ENCODE data around the gene DPM3. TPM values are rescaled to one million over a fixed set of nuclear protein-coding genes. Genes with fewer than 3 reads are reported as not detected.

DPM3 gene
- total and polyA plus RNA-seq, 4 donors: 16.2 to 47.2 (median 44.2) TPM

GRCh38 chr1:155127967-155128754, 12.2 kb downstream of the DPM3 start:
- WGBS (ENCODE audit: insufficient coverage): 5% methylated on average over 13 of the region's 17 CpGs
- Histone ChIP-seq H3K4me1 (ENCODE audit: control insufficient read depth, insufficient read depth, low read length) (peaks cover 57% of the 10 kb centered on the region), H3K4me3 (ENCODE audit: low read depth, low read length) (peak overlapping the region; percentile 58), H3K9me3 (ENCODE audit: control insufficient read depth, insufficient read depth, low read length) (no peaks in the 10 kb centered on the region), H3K27ac (ENCODE audit: low read depth, low read length) (peak overlapping the region; percentile 22), H3K36me3 (ENCODE audit: control insufficient read depth, insufficient read depth, low read length) (peaks cover 3% of the 10 kb centered on the region), H3K27me3 (ENCODE audit: control insufficient read depth, insufficient read depth, low read length) (peaks cover 60% of the 10 kb centered on the region)
- peak in 1 of 6 donors; percentile 13 for DNase-seq (ENCODE audit: low read depth in 4 of 6, low spot score in 6 of 6)

DNA sequence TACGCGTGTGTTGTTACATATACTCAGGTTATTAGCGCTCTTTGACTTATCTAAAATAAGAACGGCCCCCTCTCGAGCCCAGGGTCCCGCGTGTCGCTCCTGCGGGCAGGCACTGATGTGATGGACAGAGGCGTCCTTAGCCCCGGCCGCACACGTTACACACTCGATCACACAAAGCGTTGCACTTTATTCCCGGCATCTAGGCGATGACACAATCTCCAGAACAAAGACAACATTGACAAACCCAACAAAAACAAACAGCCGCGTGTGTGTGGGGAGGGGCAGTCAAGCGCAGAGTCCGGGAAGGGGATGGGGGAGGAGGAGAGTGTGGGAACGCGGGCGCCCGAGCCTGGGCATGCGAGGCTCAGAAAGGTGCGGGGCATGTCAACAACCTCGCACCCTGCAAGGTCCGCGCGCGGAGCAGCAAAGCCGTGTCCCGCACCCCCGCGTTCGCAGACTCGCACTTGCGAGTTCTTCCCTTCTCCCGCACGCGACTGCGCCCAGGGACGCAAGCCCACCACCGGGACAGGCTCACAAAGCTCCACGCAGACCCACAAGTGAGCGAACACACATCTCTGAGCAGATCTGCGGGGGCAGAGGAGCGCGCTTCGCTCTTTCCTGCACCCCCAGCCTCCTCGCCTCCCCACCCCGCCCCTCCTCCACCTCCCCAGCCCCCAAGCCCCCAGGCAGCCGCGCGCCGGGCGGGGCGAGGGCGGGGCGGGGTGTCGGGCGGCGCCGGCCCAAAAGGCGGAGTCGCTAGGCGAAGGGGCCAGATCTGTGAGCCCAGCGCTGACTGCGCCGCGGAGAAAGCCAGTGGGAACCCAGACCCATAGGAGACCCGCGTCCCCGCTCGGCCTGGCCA, 13.0 kb downstream of the DPM3 start, which contains the start of gene EFNA1:
Gene EFNA1, plus strand, starts transcription at position 772 of the 862 bp plus-strand sequence. CDS start 102 bp downstream, outside the sequence.
- Histone ChIP-seq H3K9me3 (ENCODE audit: control insufficient read depth, insufficient read depth, low read length) (no peaks in the 10 kb centered on the region), H3K36me3 (ENCODE audit: control insufficient read depth, insufficient read depth, low read length) (peaks cover 3% of the 10 kb centered on the region), H3K27me3 (ENCODE audit: control insufficient read depth, insufficient read depth, low read length) (peaks cover 60% of the 10 kb centered on the region), H3K4me1 (ENCODE audit: control insufficient read depth, insufficient read depth, low read length) (peaks cover 57% of the 10 kb centered on the region), H3K27ac (ENCODE audit: low read depth, low read length) (peak within 1 kb of the TSS; percentile 61), H3K4me3 (ENCODE audit: low read depth, low read length) (peak within 1 kb of the TSS; percentile 58)
- DNase-seq (ENCODE audit: low read depth in 4 of 6, low spot score in 6 of 6): peak in 2 of 6 donors; percentile 77 to 86
- under 1% methylated on average over 65 of the region's 76 CpGs for WGBS (ENCODE audit: insufficient coverage)

DNA sequence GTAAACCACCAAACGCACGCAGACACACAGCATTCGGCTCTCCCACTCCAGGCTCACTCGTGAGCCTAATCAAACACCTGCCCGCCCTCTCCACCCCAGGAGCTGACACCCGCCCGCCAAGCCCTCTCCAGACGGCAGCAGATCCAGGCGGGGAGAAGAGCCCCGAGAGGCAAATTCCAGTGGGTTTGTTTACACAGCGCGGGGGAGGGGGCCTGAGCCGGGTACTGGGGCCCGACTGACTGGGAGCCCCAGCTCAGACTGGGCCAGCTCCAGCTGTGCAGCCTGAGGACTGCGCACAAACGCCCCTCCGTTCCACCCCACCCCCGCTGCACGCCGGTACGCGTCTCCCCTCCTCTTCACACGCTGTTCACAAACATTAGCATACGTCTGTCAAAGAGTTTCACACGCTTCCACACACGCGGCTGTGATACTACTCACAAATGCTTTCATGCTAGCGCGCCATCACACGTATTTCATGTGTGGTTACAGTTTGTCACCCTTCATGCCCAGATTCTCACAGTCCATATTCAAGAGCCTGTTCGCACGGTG, 13.7 kb downstream of the DPM3 start:
- WGBS (ENCODE audit: insufficient coverage): 1% methylated on average over 32 of the region's 32 CpGs
- DNase-seq (ENCODE audit: low read depth in 4 of 6, low spot score in 6 of 6): peak in 2 of 6 donors; percentile 74 to 76
- peaks cover 60% of the 10 kb centered on the region for H3K27me3 ChIP-seq (ENCODE audit: control insufficient read depth, insufficient read depth, low read length)
- no peaks in the 10 kb centered on the region for H3K9me3 ChIP-seq (ENCODE audit: control insufficient read depth, insufficient read depth, low read length)
- H3K4me3 ChIP-seq (ENCODE audit: low read depth, low read length): peak overlapping the region; percentile 57
- H3K4me1 ChIP-seq (ENCODE audit: control insufficient read depth, insufficient read depth, low read length): peaks cover 57% of the 10 kb centered on the region
- H3K36me3 ChIP-seq (ENCODE audit: control insufficient read depth, insufficient read depth, low read length): peaks cover 3% of the 10 kb centered on the region
- H3K27ac ChIP-seq (ENCODE audit: low read depth, low read length): peak overlapping the region; percentile 61

DNA sequence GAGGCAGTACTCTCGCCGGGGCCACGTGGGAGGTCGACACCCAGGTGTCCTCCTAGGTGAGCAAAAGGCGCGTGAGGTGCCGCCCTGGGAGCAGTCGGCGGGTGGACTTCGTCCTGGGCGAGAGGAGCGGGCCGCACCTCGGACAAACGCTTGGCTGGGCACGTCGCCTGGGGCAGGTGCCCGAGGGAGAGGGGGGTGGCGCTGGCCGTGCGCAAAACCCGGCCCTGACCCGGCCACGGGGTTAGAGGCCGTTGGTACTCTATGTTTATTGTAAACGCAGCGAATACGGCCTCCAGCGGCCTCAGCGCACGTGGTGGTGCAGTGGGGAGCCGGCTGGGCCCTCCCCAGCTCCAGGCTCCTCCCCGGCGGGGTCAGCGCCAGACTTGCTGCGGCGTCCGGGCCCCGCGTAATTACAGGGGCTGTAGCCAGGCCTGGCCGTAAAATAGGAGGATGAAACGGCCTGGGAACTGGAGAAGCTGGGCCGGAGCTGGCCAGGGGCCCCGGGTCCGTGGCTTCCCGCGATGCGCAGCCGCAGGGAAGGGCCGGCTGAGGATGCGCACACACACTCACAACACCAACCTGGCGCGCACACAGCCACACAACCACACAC, 14.3 kb downstream of the DPM3 start:
- peak in 2 of 6 donors; percentile 65 to 78 for DNase-seq (ENCODE audit: low read depth in 4 of 6, low spot score in 6 of 6)
- H3K27ac ChIP-seq (ENCODE audit: low read depth, low read length): peak overlapping the region; percentile 61
- peaks cover 57% of the 10 kb centered on the region for H3K4me1 ChIP-seq (ENCODE audit: control insufficient read depth, insufficient read depth, low read length)
- H3K9me3 ChIP-seq (ENCODE audit: control insufficient read depth, insufficient read depth, low read length): no peaks in the 10 kb centered on the region
- H3K36me3 ChIP-seq (ENCODE audit: control insufficient read depth, insufficient read depth, low read length): no peaks in the 10 kb centered on the region
- H3K27me3 ChIP-seq (ENCODE audit: control insufficient read depth, insufficient read depth, low read length): peaks cover 63% of the 10 kb centered on the region
- 5% methylated on average over 53 of the region's 53 CpGs for WGBS (ENCODE audit: insufficient coverage)
- peak overlapping the region; percentile 57 for H3K4me3 ChIP-seq (ENCODE audit: low read depth, low read length)

DNA sequence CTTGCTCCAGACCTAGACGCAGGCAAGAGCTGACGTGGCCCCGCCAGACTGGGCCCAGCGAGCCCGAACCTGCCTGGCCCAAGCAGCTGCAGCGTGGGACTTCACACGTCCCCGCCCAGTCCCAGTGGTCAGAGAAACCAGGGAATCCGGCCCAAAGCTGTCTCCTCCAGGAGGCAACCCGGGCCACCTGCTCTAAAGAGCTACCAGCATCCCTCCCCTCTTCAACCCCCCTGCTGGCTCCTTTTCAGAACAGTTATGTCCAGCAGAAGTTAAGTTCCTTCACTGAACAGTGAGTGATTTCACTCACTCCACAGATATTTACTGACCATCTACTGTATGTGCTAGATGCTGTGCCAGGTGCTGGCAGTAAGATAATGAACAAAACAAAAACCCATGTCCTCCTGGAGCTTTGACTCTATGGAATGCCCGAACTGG, 14.8 kb downstream of the DPM3 start:
- Histone ChIP-seq H3K27ac (ENCODE audit: low read depth, low read length) (peak overlapping the region; percentile 33), H3K9me3 (ENCODE audit: control insufficient read depth, insufficient read depth, low read length) (no peaks in the 10 kb centered on the region), H3K4me3 (ENCODE audit: low read depth, low read length) (no peak overlapping the region), H3K27me3 (ENCODE audit: control insufficient read depth, insufficient read depth, low read length) (peaks cover 66% of the 10 kb centered on the region), H3K36me3 (ENCODE audit: control insufficient read depth, insufficient read depth, low read length) (no peaks in the 10 kb centered on the region), H3K4me1 (ENCODE audit: control insufficient read depth, insufficient read depth, low read length) (peaks cover 57% of the 10 kb centered on the region)
- WGBS (ENCODE audit: insufficient coverage): 43% methylated on average over 11 of the region's 11 CpGs
- no peak for DNase-seq (ENCODE audit: low read depth in 4 of 6, low spot score in 6 of 6)

- H3K27me3 ChIP-seq (ENCODE audit: control insufficient read depth, insufficient read depth, low read length): peaks cover 62% of the 10 kb centered on the region
- no peaks in the 10 kb centered on the region for H3K9me3 ChIP-seq (ENCODE audit: control insufficient read depth, insufficient read depth, low read length)
- DNase-seq (ENCODE audit: low read depth in 4 of 6, low spot score in 6 of 6): peak in 1 of 6 donors; percentile 27
- no peak overlapping the region for H3K27ac ChIP-seq (ENCODE audit: low read depth, low read length)
- peaks cover 52% of the 10 kb centered on the region for H3K4me1 ChIP-seq (ENCODE audit: control insufficient read depth, insufficient read depth, low read length)
- WGBS (ENCODE audit: insufficient coverage): 47% methylated on average over 12 of the region's 16 CpGs
- H3K36me3 ChIP-seq (ENCODE audit: control insufficient read depth, insufficient read depth, low read length): no peaks in the 10 kb centered on the region
- H3K4me3 ChIP-seq (ENCODE audit: low read depth, low read length): no peak overlapping the region
Observed at GRCh38 chr1:155124503-155125463, 15.5 kb downstream of the DPM3 start.

GRCh38 chr1:155123801-155124200, 16.5 kb downstream of the DPM3 start:
- no peak overlapping the region for H3K4me3 ChIP-seq (ENCODE audit: low read depth, low read length)
- H3K27ac ChIP-seq (ENCODE audit: low read depth, low read length): no peak overlapping the region
- DNase-seq (ENCODE audit: low read depth in 4 of 6, low spot score in 6 of 6): no peak
- no peaks in the 10 kb centered on the region for H3K9me3 ChIP-seq (ENCODE audit: control insufficient read depth, insufficient read depth, low read length)
- H3K27me3 ChIP-seq (ENCODE audit: control insufficient read depth, insufficient read depth, low read length): peaks cover 52% of the 10 kb centered on the region
- peaks cover 42% of the 10 kb centered on the region for H3K4me1 ChIP-seq (ENCODE audit: control insufficient read depth, insufficient read depth, low read length)
- WGBS (ENCODE audit: insufficient coverage): 90% methylated on average over 2 of the region's 4 CpGs
- H3K36me3 ChIP-seq (ENCODE audit: control insufficient read depth, insufficient read depth, low read length): no peaks in the 10 kb centered on the region

DNA sequence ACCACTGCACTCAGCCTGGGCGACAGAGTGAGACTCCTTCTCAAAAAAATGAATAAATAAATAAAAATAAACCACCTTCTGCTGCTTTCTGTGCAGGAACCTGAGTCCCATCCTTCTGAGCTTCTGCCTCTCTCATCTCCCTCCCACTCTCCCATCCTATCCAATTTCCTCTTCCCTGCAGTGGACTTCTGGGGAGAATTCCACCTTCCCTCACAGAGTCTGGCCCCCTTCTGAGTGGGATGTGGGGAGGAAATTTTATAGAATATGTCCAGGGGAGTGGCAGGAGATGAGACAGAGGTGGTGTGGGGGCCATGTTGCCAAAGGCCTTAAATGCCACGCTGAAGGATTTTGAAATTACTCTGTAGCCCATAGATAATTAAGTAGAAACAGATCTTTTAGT, 18.0 kb downstream of the DPM3 start:
- Histone ChIP-seq H3K27ac (ENCODE audit: low read depth, low read length) (no peak overlapping the region), H3K27me3 (ENCODE audit: control insufficient read depth, insufficient read depth, low read length) (peaks cover 38% of the 10 kb centered on the region), H3K9me3 (ENCODE audit: control insufficient read depth, insufficient read depth, low read length) (no peaks in the 10 kb centered on the region), H3K4me3 (ENCODE audit: low read depth, low read length) (no peak overlapping the region), H3K36me3 (ENCODE audit: control insufficient read depth, insufficient read depth, low read length) (no peaks in the 10 kb centered on the region), H3K4me1 (ENCODE audit: control insufficient read depth, insufficient read depth, low read length) (peaks cover 30% of the 10 kb centered on the region)
- no CpG with 5 or more reads among the region's 2 CpGs for WGBS (ENCODE audit: insufficient coverage)
- no peak for DNase-seq (ENCODE audit: low read depth in 4 of 6, low spot score in 6 of 6)
